ENCODE data around the gene RAP1GAP.

GRCh38 chr1:21625390-21626190, 43.6 kb downstream of the RAP1GAP start:
- TF ChIP-seq POLR2A (IDR thresholded peaks at IDR 0.05; ENCODE audit: borderline replicate concordance, extremely low read depth, insufficient read depth, insufficient read length), result no peak
- TF ChIP-seq, protein P1, sequence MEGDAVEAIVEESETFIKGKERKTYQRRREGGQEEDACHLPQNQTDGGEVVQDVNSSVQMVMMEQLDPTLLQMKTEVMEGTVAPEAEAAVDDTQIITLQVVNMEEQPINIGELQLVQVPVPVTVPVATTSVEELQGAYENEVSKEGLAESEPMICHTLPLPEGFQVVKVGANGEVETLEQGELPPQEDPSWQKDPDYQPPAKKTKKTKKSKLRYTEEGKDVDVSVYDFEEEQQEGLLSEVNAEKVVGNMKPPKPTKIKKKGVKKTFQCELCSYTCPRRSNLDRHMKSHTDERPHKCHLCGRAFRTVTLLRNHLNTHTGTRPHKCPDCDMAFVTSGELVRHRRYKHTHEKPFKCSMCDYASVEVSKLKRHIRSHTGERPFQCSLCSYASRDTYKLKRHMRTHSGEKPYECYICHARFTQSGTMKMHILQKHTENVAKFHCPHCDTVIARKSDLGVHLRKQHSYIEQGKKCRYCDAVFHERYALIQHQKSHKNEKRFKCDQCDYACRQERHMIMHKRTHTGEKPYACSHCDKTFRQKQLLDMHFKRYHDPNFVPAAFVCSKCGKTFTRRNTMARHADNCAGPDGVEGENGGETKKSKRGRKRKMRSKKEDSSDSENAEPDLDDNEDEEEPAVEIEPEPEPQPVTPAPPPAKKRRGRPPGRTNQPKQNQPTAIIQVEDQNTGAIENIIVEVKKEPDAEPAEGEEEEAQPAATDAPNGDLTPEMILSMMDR (IDR thresholded peaks at IDR 0.05 in 2 of 3, conservative IDR thresholded peaks at IDR 0.05 in 1 of 3; ENCODE audit: borderline replicate concordance in 1 of 3, insufficient read depth in 1 of 3, low read depth in 2 of 3, low read length in 2 of 3), result no peak
- no peak for TF ChIP-seq RAD21 (IDR thresholded peaks at IDR 0.05; ENCODE audit: low read depth)
- TF ChIP-seq YY1 (IDR thresholded peaks at IDR 0.05; ENCODE audit: extremely low read depth, insufficient replicate concordance, low read depth, low read length), result no peak
- no peak for TF ChIP-seq EZH2 (IDR thresholded peaks at IDR 0.05)
- no peak for TF ChIP-seq SRF (IDR thresholded peaks at IDR 0.05; ENCODE audit: low read depth)
- no peak for TF ChIP-seq POLR2AphosphoS5 (IDR thresholded peaks at IDR 0.05; ENCODE audit: low read depth, low read length)
- TF ChIP-seq ZNF274 (IDR thresholded peaks at IDR 0.05; ENCODE audit: low read depth, low read length), result no peak
- TF ChIP-seq, protein P2, sequence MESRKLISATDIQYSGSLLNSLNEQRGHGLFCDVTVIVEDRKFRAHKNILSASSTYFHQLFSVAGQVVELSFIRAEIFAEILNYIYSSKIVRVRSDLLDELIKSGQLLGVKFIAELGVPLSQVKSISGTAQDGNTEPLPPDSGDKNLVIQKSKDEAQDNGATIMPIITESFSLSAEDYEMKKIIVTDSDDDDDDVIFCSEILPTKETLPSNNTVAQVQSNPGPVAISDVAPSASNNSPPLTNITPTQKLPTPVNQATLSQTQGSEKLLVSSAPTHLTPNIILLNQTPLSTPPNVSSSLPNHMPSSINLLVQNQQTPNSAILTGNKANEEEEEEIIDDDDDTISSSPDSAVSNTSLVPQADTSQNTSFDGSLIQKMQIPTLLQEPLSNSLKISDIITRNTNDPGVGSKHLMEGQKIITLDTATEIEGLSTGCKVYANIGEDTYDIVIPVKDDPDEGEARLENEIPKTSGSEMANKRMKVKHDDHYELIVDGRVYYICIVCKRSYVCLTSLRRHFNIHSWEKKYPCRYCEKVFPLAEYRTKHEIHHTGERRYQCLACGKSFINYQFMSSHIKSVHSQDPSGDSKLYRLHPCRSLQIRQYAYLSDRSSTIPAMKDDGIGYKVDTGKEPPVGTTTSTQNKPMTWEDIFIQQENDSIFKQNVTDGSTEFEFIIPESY (IDR thresholded peaks at IDR 0.05; ENCODE audit: extremely low read depth, insufficient replicate concordance, low read length), result no peak
- TF ChIP-seq EZH2phosphoT487 (IDR thresholded peaks at IDR 0.05; ENCODE audit: borderline replicate concordance), result no peak
- TF ChIP-seq REST (IDR thresholded peaks at IDR 0.05; ENCODE audit: low read depth), result no peak
- TF ChIP-seq, protein P3, sequence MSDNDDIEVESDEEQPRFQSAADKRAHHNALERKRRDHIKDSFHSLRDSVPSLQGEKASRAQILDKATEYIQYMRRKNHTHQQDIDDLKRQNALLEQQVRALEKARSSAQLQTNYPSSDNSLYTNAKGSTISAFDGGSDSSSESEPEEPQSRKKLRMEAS (IDR thresholded peaks at IDR 0.05), result no peak

Measured in HCT116 (cell line).